DND-41 (cell line): ENCODE data around the gene RASGRP3.

Experiments used
- ATAC-seq: fragments of 200-7000 bp; cut with Tn5 transposase; 3 replicates; pipeline ENCODE4 v1.9.1; 2021; ENCODE audit warnings: low read depth; ENCODE audit not compliant: insufficient read depth
- DNase-seq: peaks from one replicate; pipeline ENCODE4 v3.0.0-alpha.2; 2020
- H2AFZ ChIP-seq: 2 replicates; pipeline ENCODE4 v1.6.0; 2012; ENCODE audit warnings: low read depth, low read length
- H3K27ac ChIP-seq: 2 replicates; pipeline ENCODE4 v1.5.1; 2012; ENCODE audit warnings: low read length, inconsistent platforms
- H3K27me3 ChIP-seq: fragments of 200-600 bp; sonication (generic); 2 replicates; pipeline ENCODE4 v1.6.0; 2012; ENCODE audit warnings: low read length, mild to moderate bottlenecking, inconsistent platforms; ENCODE audit not compliant: insufficient read depth, poor library complexity
- H3K36me3 ChIP-seq: 2 replicates; pipeline ENCODE4 v1.5.1; 2012; ENCODE audit warnings: low read length, inconsistent platforms; ENCODE audit not compliant: insufficient read depth
- H3K4me1 ChIP-seq: 2 replicates; pipeline ENCODE4 v1.5.1; 2012; ENCODE audit warnings: mild to moderate bottlenecking, low read length; ENCODE audit not compliant: insufficient read depth
- H3K4me2 ChIP-seq: 2 replicates; pipeline ENCODE4 v1.6.0; 2012; ENCODE audit warnings: mild to moderate bottlenecking, moderate library complexity, low read length, inconsistent platforms; ENCODE audit not compliant: insufficient read depth
- H3K4me3 ChIP-seq, 2 experiments: fragments of 200-600 bp in 1 of 2; shearing (Covaris generic) in 1 of 2; 2 replicates each; pipeline ENCODE4 v1.5.1; 2012 to 2016; ENCODE audit warnings: inconsistent platforms in 2 of 2, low read length in 2 of 2, mild to moderate bottlenecking in 2 of 2, low read depth in 1 of 2, moderate library complexity in 1 of 2
- H3K79me2 ChIP-seq: 2 replicates; pipeline ENCODE4 v1.6.0; 2012; ENCODE audit warnings: low read length, inconsistent platforms; ENCODE audit not compliant: insufficient read depth
- H3K9ac ChIP-seq: 2 replicates; pipeline ENCODE4 v1.6.0; 2012; ENCODE audit warnings: low read depth, mild to moderate bottlenecking, inconsistent platforms, low read length, moderate library complexity
- H3K9me3 ChIP-seq: 2 replicates; pipeline ENCODE4 v1.5.1; 2012; ENCODE audit warnings: low read length, moderate library complexity, mild to moderate bottlenecking, inconsistent platforms; ENCODE audit not compliant: insufficient read depth, severe bottlenecking
- H4K20me1 ChIP-seq: 2 replicates; pipeline ENCODE4 v1.6.0; 2012; ENCODE audit warnings: low read length; ENCODE audit not compliant: insufficient read depth
- EZH2 ChIP-seq: IDR thresholded peaks from 3 replicates; pipeline ENCODE4 v1.6.1; 2012; ENCODE audit warnings: borderline replicate concordance, low read depth, mild to moderate bottlenecking, moderate library complexity, low read length, inconsistent platforms; ENCODE audit not compliant: severe bottlenecking
- TF ChIP-seq, protein P1 (sequence below): IDR thresholded peaks from 2 replicates; pipeline ENCODE4 v1.5.1; 2012; ENCODE audit warnings: borderline replicate concordance, low read length, moderate library complexity, mild to moderate bottlenecking; ENCODE audit not compliant: poor library complexity, severe bottlenecking; ENCODE audit errors: extremely low read depth

The RASGRP3 gene

GRCh38 chr2:33588232-33588631 lies 111.8 kb downstream of the RASGRP3 start:
- ATAC-seq = no peak
- Histone ChIP-seq H3K4me1 (no peaks in the 10 kb centered on the region), H3K79me2 (no peaks in the 10 kb centered on the region), H3K36me3 (peaks cover 81% of the 10 kb centered on the region), H3K9me3 (no peaks in the 10 kb centered on the region), H3K4me2 (no peak overlapping the region), H2AFZ (no peak overlapping the region), H3K9ac (no peak overlapping the region), H3K27ac (no peak overlapping the region), H4K20me1 (no peaks in the 10 kb centered on the region), H3K27me3 (no peaks in the 10 kb centered on the region), H3K4me3 (no peak overlapping the region)
- no peak for DNase-seq
- no peak for TF ChIP-seq EZH2
- TF ChIP-seq, protein P1, sequence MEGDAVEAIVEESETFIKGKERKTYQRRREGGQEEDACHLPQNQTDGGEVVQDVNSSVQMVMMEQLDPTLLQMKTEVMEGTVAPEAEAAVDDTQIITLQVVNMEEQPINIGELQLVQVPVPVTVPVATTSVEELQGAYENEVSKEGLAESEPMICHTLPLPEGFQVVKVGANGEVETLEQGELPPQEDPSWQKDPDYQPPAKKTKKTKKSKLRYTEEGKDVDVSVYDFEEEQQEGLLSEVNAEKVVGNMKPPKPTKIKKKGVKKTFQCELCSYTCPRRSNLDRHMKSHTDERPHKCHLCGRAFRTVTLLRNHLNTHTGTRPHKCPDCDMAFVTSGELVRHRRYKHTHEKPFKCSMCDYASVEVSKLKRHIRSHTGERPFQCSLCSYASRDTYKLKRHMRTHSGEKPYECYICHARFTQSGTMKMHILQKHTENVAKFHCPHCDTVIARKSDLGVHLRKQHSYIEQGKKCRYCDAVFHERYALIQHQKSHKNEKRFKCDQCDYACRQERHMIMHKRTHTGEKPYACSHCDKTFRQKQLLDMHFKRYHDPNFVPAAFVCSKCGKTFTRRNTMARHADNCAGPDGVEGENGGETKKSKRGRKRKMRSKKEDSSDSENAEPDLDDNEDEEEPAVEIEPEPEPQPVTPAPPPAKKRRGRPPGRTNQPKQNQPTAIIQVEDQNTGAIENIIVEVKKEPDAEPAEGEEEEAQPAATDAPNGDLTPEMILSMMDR = no peak

GRCh38 chr2:33589444-33589843 lies 113.0 kb downstream of the RASGRP3 start:
- no peaks in the 10 kb centered on the region for H4K20me1 ChIP-seq
- no peak overlapping the region for H2AFZ ChIP-seq
- DNase-seq (no peak), ATAC-seq (no peak)
- no peak overlapping the region for H3K9ac ChIP-seq
- no peaks in the 10 kb centered on the region for H3K4me1 ChIP-seq
- H3K9me3 ChIP-seq = no peaks in the 10 kb centered on the region
- no peak overlapping the region for H3K4me3 ChIP-seq
- H3K79me2 ChIP-seq = no peaks in the 10 kb centered on the region; the same call in 1 of the 2 replicates
- no peak overlapping the region for H3K4me2 ChIP-seq
- H3K27ac ChIP-seq = no peak overlapping the region
- no peaks in the 10 kb centered on the region for H3K27me3 ChIP-seq
- peaks cover 86% of the 10 kb centered on the region for H3K36me3 ChIP-seq
- TF ChIP-seq, protein P1 = no peak

DNA sequence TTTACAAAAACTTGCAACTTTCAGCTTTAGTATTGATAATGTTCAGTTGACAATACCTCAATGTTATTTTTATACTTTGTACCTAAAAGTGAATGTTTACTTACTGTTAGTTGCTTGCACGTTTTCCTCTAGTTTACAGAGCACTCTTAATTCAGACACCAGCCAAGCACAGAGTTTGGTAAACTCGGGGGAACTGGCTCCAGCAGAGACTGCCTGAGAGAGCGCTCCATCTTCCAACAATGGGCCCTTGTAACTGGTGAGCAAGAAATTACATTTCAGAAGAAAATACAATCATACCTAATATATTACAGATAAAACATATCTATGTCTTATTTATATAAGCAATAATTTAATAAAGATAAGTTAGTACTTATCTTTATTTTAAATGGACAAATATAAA lies 118.9 kb downstream of the RASGRP3 start:
- H3K9ac ChIP-seq = no peak overlapping the region
- no peaks in the 10 kb centered on the region for H4K20me1 ChIP-seq
- no peak overlapping the region for H2AFZ ChIP-seq
- H3K36me3 ChIP-seq = peaks cover 47% of the 10 kb centered on the region
- H3K79me2 ChIP-seq = peaks cover 50% of the 10 kb centered on the region
- DNase-seq (no peak), ATAC-seq (no peak)
- H3K9me3 ChIP-seq = no peaks in the 10 kb centered on the region
- H3K4me1 ChIP-seq = peaks cover 31% of the 10 kb centered on the region
- no peak overlapping the region for H3K4me2 ChIP-seq
- TF ChIP-seq EZH2 = no peak
- TF ChIP-seq, protein P1 = no peak
- no peaks in the 10 kb centered on the region for H3K27me3 ChIP-seq
- H3K27ac ChIP-seq = no peak overlapping the region
- H3K4me3 ChIP-seq = no peak overlapping the region

- DNase-seq = no peak
- ATAC-seq = no peak
- Histone ChIP-seq H4K20me1 (no peaks in the 10 kb centered on the region), H3K36me3 (peaks cover 31% of the 10 kb centered on the region), H3K9ac (peak overlapping the region; percentile 64), H3K4me1 (peaks cover 35% of the 10 kb centered on the region), H3K79me2 (peaks cover 50% of the 10 kb centered on the region), H3K9me3 (no peaks in the 10 kb centered on the region), H3K4me3 (peak overlapping the region in 1 of 2 experiments; percentile 18; a peak in 1 of 4 replicates), H3K4me2 (peak overlapping the region; percentile 84; the same call in 1 of the 2 replicates), H3K27me3 (no peaks in the 10 kb centered on the region), H2AFZ (no peak overlapping the region), H3K27ac (no peak overlapping the region)
- TF ChIP-seq, protein P1 = no peak
- no peak for TF ChIP-seq EZH2
These were observed 120.6 kb downstream of the RASGRP3 start for GRCh38 chr2:33597026-33597425.
